ENCODE measurements around the gene FXYD3. TPM values are rescaled to one million over a fixed set of nuclear protein-coding genes. Genes with fewer than 3 reads are reported as not detected.

FXYD3 gene
- total RNA-seq, 1 donor from 2014 or later: not detected

DNA sequence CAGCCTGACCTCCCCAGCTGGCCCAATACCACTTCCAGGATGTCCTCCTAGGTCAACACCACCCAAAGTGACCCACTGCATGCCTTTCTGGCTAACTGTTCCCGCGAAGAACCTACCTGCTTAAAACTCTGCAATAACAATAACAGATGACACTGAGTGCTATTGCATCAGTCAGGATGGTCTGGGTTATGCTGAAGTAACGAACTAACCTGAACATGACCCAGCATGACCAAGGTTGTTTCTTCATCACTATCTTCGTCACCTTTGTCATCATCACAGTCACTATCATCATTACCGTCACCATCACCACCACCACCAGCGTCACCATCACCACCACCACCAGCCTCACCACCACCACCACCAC, 10.6 kb upstream of the FXYD3 start:
- Mint-ChIP-seq H3K4me1 (ENCODE audit: low read depth) (peaks cover 14% of the 10 kb centered on the region), H3K27ac (no peak overlapping the region), H3K36me3 (ENCODE audit: low read depth) (no peaks in the 10 kb centered on the region), H3K9me3 (peaks cover 6% of the 10 kb centered on the region), H3K4me3 (no peak overlapping the region), H3K27me3 (ENCODE audit: insufficient read depth) (peaks cover 3% of the 10 kb centered on the region)
- intact Hi-C loops (cut with micrococcal nuclease): no loop called here
- no peak for DNase-seq (ENCODE audit: low spot score)

DNA sequence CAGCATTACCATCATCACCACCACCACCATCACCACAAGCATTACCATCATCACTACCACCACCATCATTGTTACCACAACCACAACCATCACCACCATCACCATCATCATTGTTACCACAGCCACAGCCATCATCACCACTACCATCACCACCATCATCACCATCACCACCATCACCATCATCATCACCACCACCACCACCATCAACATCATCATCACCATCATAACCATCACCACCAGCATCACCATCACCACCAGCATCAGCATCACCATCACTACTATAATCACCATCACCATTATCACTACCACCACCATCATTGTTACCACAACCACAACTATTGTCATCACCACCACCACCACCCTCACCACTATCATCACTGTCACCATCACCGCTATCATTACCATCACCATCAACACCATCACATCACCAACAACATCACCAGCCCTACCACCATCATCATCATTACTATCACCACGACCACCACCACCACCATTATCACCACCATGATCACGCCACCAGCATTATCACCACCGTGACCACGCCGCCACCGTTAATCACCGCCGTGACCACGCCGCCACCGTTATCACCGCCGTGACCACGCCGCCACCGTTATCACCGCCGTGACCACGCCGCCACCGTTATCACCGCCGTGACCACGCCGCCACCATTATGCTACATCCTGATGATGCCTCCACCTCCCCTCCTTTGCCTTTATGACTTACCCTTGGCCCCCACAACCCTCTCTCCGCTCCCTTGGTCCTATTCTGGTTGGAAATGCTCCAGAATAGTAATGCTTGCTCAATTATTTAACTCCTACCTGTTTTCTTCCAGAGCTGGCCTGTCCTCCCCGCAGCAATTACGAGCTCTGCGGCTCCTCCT, 10.0 kb upstream of the FXYD3 start:
- peaks cover 14% of the 10 kb centered on the region for H3K4me1 Mint-ChIP-seq (ENCODE audit: low read depth)
- H3K9me3 Mint-ChIP-seq: peaks cover 6% of the 10 kb centered on the region
- peaks cover 3% of the 10 kb centered on the region for H3K27me3 Mint-ChIP-seq (ENCODE audit: insufficient read depth)
- intact Hi-C loops (cut with micrococcal nuclease): no loop called here
- H3K4me3 Mint-ChIP-seq: no peak overlapping the region
- no peak for DNase-seq (ENCODE audit: low spot score)
- no peak overlapping the region for H3K27ac Mint-ChIP-seq
- H3K36me3 Mint-ChIP-seq (ENCODE audit: low read depth): no peaks in the 10 kb centered on the region

DNA sequence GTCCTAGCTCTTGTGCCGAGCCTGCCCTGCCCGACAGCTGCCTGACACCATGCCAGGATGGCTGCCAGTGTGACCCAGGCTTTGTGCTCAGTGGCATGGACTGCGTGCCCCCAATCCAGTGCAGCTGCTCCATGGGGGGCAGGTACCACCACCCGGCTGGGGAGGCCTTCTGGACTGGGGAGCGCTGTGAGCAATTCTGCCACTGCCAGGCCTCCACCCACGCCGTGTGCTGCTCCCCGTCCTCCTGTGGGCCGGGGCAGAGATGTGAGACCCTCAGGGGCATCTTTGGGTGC, 9.4 kb upstream of the FXYD3 start:
- H3K4me3 Mint-ChIP-seq: no peak overlapping the region
- peaks cover 3% of the 10 kb centered on the region for H3K27me3 Mint-ChIP-seq (ENCODE audit: insufficient read depth)
- peaks cover 14% of the 10 kb centered on the region for H3K4me1 Mint-ChIP-seq (ENCODE audit: low read depth)
- no peak overlapping the region for H3K27ac Mint-ChIP-seq
- intact Hi-C loops (cut with micrococcal nuclease): no loop called here
- peaks cover 6% of the 10 kb centered on the region for H3K9me3 Mint-ChIP-seq
- H3K36me3 Mint-ChIP-seq (ENCODE audit: low read depth): no peaks in the 10 kb centered on the region
- DNase-seq (ENCODE audit: low spot score): no peak

DNA sequence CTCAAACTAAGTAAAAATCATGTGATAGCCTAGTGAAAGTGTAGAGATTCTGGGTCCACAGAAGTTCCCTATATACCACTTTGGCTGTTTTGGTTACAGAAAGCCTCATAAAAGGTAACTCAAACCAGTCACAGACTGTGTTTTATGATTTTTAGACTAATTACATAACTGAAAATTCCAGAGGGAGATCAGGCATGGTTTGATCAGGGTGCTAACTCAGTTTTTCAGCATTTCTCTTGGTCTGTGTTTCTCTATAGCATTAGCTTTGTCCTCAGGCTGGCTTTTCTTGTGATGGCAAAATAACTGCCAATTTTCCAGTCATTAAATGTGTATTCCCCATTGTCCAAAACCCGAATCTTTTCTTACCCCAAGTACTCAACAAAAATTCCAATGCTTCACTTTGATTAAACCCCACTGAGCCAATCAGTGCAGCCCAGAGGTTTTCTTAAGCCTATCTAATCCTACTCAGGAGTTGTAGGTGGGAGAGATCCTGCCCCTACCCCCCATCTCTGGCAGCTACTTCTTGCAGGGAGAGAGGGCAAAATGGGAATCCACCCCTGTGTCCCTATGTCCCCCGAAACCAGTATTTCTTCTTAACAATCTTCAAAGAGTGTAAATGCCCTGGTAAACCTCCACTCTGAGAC, 8.6 kb upstream of the FXYD3 start:
- H3K9me3 Mint-ChIP-seq: peaks cover 6% of the 10 kb centered on the region
- no peak overlapping the region for H3K4me3 Mint-ChIP-seq
- peak overlapping the region; percentile 35 for H3K27ac Mint-ChIP-seq
- H3K36me3 Mint-ChIP-seq (ENCODE audit: low read depth): no peaks in the 10 kb centered on the region
- H3K27me3 Mint-ChIP-seq (ENCODE audit: insufficient read depth): peaks cover 3% of the 10 kb centered on the region
- DNase-seq (ENCODE audit: low spot score): no peak
- peaks cover 14% of the 10 kb centered on the region for H3K4me1 Mint-ChIP-seq (ENCODE audit: low read depth)
- intact Hi-C loops (cut with micrococcal nuclease): no loop called here

DNA sequence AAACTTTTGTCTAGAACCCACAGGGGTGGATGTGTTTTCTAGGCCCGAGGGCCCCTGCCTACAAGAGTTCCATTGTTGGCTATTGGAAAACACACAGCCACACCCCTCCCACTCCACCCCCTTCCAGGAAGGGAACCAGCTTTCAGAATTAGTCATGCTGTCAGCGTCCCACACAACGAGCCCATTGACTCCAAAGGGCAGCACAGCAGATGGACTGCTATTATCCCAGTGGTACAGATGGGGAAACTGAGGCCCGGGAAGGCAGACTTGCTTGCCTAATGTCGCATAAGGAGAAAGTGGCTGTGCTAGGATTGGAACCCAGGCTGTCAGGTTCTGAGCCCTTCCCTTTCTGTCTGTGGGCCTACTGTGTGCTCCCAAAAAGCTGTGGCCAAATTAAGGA, 8.1 kb upstream of the FXYD3 start:
- H3K27ac Mint-ChIP-seq: peak overlapping the region; percentile 35
- no peaks in the 10 kb centered on the region for H3K36me3 Mint-ChIP-seq (ENCODE audit: low read depth)
- intact Hi-C loops (cut with micrococcal nuclease): no loop called here
- no peak overlapping the region for H3K4me3 Mint-ChIP-seq
- DNase-seq (ENCODE audit: low spot score): no peak
- peaks cover 3% of the 10 kb centered on the region for H3K27me3 Mint-ChIP-seq (ENCODE audit: insufficient read depth)
- H3K9me3 Mint-ChIP-seq: peaks cover 6% of the 10 kb centered on the region
- peaks cover 14% of the 10 kb centered on the region for H3K4me1 Mint-ChIP-seq (ENCODE audit: low read depth)

DNA sequence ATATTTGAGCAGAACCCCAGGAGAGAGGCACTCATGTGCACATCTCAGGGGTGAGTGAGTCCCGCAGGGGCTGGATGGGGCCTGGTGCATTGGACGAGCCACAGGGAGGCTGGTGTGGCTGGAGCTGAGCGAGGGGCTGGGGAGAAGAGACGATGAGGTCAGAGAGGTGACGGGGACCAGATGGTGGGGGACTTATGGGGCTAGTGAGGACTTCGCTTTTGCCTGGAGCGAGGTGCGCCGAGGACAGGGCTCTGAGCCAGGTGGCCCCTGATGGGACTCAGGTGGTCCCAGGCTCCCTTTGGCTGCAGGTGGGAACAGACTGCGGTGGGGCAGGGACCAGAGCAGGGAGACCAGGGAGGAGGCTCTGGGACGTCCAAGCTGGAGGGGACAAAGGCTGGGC, 6.9 kb upstream of the FXYD3 start:
- H3K4me1 Mint-ChIP-seq (ENCODE audit: low read depth): peaks cover 14% of the 10 kb centered on the region
- H3K27ac Mint-ChIP-seq: no peak overlapping the region
- H3K9me3 Mint-ChIP-seq: peaks cover 6% of the 10 kb centered on the region
- H3K4me3 Mint-ChIP-seq: no peak overlapping the region
- H3K36me3 Mint-ChIP-seq (ENCODE audit: low read depth): no peaks in the 10 kb centered on the region
- H3K27me3 Mint-ChIP-seq (ENCODE audit: insufficient read depth): peaks cover 3% of the 10 kb centered on the region
- intact Hi-C loops (cut with micrococcal nuclease): no loop called here
- no peak for DNase-seq (ENCODE audit: low spot score)

DNA sequence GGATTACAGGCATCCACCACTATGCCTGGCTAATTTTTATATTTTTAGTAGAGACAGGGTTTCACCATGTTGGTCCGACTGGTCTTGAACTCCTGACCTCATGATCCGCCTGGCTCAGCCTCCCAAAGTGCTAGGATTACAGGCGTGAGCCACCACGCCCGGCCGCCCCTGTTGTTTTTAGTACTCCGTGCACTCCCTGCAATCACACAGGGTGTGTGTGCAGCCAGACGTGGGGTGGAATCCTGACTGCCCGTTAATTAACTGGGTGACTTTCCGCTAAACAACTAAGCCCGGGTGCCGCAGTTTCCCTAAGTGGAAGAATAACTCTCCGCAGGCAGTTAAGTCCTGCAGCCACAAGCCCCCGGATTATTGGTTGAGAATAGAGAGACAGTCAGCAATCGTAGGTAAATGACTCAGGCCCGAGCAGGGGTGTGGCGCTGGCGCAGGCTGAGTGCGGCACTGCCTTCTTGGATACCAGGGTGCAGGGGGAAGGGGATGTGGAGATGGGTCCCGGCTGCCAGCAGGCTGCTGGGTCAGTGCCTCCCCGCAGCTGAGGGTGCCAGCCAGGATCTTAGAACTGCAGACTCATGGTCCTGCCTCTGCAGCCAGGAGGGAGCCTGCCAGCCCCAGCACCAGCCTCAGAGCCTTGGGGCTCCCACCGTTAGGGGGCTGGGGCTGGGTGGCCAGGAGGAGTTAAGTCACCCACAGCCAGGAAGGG, 6.1 kb upstream of the FXYD3 start:
- Mint-ChIP-seq H3K27me3 (ENCODE audit: insufficient read depth) (peaks cover 7% of the 10 kb centered on the region), H3K27ac (no peak overlapping the region), H3K4me3 (no peak overlapping the region), H3K4me1 (ENCODE audit: low read depth) (peaks cover 17% of the 10 kb centered on the region), H3K36me3 (ENCODE audit: low read depth) (no peaks in the 10 kb centered on the region), H3K9me3 (peaks cover 6% of the 10 kb centered on the region)
- DNase-seq (ENCODE audit: low spot score): no peak
- intact Hi-C loops (cut with micrococcal nuclease): no loop called here

DNA sequence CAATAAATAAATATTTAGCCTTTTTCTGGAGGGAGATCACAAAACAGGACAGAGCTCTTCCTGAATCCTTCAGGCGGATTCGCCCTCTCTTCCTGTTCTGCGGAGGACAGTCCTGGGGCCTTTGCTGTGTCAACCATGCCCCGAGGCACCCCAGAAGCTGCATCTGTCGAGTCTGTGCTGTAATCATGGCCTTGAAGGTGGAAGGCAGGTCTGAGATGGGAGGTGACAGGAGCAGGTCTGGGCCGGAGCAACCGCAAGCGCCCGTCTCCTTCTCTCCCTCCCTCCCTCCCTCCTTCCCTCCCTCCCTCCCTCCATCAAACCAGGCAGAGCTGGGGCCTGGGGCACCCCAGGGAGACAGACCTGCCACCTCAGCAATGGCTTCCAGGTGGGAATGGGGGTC, 4.6 kb upstream of the FXYD3 start:
- intact Hi-C loops (cut with micrococcal nuclease): no loop called here
- no peak for DNase-seq (ENCODE audit: low spot score)
- H3K4me3 Mint-ChIP-seq: no peak overlapping the region

DNA sequence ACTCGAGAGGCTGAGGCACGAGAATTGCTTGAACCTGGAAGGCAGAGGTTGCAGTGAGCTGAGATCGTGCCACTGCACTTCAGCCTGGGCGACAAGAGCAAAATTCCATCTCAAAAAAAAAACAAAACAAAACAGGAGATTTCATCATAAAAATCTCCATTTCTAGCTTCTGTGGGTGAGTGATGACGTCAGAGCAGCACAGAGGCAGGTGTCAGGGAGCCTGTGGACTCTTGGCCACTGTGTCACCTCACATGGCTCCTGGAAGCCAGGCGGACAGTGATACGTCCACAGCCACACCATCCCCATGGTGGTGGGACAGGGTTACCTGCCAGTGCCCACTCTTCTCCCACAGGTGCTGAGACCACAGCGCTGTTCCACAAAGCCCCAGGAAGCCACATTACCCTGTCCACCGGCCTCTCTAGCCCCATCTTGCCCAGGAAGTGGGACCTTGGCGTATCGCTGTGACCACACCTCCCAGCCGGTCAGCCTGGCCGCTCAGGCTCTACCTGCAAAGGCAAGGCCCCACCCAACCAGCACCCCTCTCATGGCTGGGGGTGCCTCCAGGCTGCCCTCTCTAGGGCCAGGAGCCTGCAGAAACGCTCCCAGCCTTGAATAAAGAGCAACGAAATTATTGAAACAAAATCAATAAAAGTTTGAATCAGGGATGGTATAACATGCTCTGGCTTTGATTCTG, 2.5 kb upstream of the FXYD3 start:
- Mint-ChIP-seq H3K27ac (no peak overlapping the region), H3K4me3 (no peak overlapping the region)
- intact Hi-C loops (cut with micrococcal nuclease): no loop called here

More for the DNA sequence above, 4.6 kb upstream of the FXYD3 start:
- Mint-ChIP-seq H3K36me3 (ENCODE audit: low read depth) (no peaks in the 10 kb centered on the region), H3K27ac (no peak overlapping the region), H3K4me1 (ENCODE audit: low read depth) (peaks cover 20% of the 10 kb centered on the region), H3K9me3 (peaks cover 6% of the 10 kb centered on the region), H3K27me3 (ENCODE audit: insufficient read depth) (peaks cover 8% of the 10 kb centered on the region)

DNA sequence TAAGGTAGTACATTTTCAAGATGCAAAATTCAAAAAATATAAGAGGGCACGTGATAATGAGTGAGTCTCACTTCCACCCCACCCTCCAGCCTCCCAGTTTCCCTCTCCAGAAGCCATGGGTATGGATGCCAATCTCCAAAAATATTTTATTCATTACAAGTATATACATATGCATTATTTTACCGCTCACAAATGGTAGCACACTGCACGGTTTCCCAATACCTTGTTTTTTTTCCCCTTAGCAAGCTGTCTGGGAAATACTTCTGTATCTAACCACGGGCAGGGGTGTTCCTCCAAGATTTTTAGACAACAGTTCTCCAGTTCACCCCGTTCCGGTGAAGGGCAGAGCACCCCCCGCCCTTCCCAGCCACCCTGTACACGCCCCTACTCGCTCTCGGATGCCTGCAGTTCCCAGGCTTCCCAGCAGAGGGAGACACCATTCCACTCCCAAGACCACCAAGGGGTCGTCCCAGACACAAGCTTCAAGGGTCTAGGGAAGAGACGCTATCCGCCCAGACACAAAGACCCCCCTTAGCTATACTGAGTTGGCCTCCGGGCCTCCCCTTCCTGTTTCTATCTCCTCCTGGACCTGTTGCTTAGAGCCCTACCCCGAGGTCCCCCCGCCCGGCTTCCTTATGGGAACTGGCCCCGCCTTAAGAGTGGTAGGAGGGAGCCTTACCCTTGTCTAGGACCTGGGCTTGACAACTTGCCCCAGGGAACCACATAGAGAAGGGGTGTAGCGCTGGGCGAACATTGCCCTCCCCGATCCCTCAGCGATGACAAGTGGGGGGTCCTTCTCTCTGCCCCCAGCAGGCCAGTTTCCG, 1.1 kb upstream of the FXYD3 start:
- Mint-ChIP-seq H3K4me3 (no peak overlapping the region), H3K4me1 (ENCODE audit: low read depth) (peaks cover 6% of the 10 kb centered on the region), H3K36me3 (ENCODE audit: low read depth) (no peaks in the 10 kb centered on the region), H3K27me3 (ENCODE audit: insufficient read depth) (peaks cover 7% of the 10 kb centered on the region), H3K27ac (no peak overlapping the region), H3K9me3 (no peaks in the 10 kb centered on the region)
- intact Hi-C loops (cut with micrococcal nuclease): loop anchor here (1.0 to 2.0 kb wide), 2 partner anchors 26 to 103 kb away; no protein-coding TSS in a partner anchor
- DNase-seq (ENCODE audit: low spot score): peak; percentile 38

More for the DNA sequence above, 2.5 kb upstream of the FXYD3 start:
- H3K36me3 Mint-ChIP-seq (ENCODE audit: low read depth): no peaks in the 10 kb centered on the region
- peaks cover 8% of the 10 kb centered on the region for H3K27me3 Mint-ChIP-seq (ENCODE audit: insufficient read depth)
- no peak for DNase-seq (ENCODE audit: low spot score)
- H3K4me1 Mint-ChIP-seq (ENCODE audit: low read depth): peaks cover 6% of the 10 kb centered on the region
- no peaks in the 10 kb centered on the region for H3K9me3 Mint-ChIP-seq

DNA sequence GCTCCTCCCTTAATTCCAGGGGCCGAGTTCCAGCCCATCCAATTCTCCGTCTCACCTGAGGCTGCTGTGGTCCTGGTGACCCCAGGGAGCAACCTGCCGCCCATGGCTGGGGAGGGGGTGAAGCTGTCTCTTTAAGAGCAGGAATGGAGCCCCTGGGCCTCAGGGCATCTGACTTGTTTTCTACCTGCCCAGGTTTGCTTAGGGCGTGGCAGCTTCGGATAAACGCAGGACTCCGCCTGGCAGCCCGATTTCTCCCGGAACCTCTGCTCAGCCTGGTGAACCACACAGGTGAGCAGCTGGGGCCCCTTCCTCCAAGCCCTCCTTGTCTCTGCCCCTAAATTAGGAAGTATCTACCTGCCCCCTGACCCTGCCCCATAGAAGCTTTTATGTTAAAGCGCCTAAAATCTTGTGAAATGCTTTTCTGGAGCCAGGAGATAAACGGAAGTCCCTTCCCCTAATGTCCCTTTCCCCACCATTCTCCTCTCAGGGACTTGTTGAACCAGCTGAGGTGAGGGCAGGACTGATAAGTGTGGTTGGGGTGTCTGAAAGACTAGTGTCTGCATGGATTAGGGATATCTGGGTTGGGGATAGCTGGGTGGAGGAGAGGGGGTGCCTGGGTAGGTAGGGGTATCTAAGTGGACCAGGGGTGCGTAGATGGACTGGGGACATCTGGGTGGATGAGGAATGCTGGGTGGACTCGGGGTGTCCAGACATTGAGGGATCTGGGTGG, 614 bp downstream of the FXYD3 start:
- Mint-ChIP-seq H3K36me3 (ENCODE audit: low read depth) (no peaks in the 10 kb centered on the region), H3K27me3 (ENCODE audit: insufficient read depth) (peaks cover 7% of the 10 kb centered on the region), H3K4me1 (ENCODE audit: low read depth) (peaks cover 6% of the 10 kb centered on the region), H3K9me3 (no peaks in the 10 kb centered on the region), H3K4me3 (no peak overlapping the region), H3K27ac (no peak overlapping the region)
- DNase-seq (ENCODE audit: low spot score): no peak
- intact Hi-C loops (cut with micrococcal nuclease): no loop called here

DNA sequence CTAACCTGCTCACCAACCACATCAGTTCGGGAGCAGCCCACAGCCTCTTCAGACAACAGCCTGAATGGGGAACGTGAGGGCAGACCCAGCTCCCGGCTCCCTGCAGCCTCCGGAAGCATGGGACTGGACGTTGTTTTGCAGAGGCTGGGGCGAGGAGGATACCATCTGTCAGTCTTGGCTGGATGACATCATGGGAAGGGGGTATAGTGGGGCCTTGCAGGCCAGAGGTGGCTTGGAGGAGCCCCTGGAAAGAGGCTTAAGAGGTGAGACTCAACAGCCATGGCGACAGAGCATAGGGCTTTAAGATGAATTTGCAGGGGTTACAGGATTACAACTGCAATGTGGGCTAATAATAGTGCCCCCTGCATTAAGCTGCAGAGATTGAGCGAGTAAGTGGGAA, 1.5 kb downstream of the FXYD3 start:
- Mint-ChIP-seq H3K27ac (no peak overlapping the region), H3K9me3 (no peaks in the 10 kb centered on the region), H3K4me3 (no peak overlapping the region), H3K36me3 (ENCODE audit: low read depth) (no peaks in the 10 kb centered on the region), H3K4me1 (ENCODE audit: low read depth) (peaks cover 6% of the 10 kb centered on the region), H3K27me3 (ENCODE audit: insufficient read depth) (peaks cover 7% of the 10 kb centered on the region)
- no peak for DNase-seq (ENCODE audit: low spot score)
- intact Hi-C loops (cut with micrococcal nuclease): no loop called here
